Left ventricle myocardium inferior (tissue), 1 donor: ENCODE measurements around the gene CLEC16A. TPM values are rescaled to one million over a fixed set of nuclear protein-coding genes. Genes with fewer than 3 reads are reported as not detected.

ENCODE experiments used
- DNase-seq: peaks from one replicate; pipeline ENCODE4 v3.0.0-alpha.2; 2020
- H3K27ac ChIP-seq: fragments of 200-600 bp; replicated peaks from 2 replicates; pipeline ENCODE4 v1.8.0; 2021
- H3K27me3 ChIP-seq: fragments of 200-600 bp; 2 replicates; pipeline ENCODE4 v1.8.0; 2021; ENCODE audit warnings: low read depth
- H3K36me3 ChIP-seq: fragments of 200-600 bp; 2 replicates; pipeline ENCODE4 v1.8.0; 2021
- H3K4me1 ChIP-seq: fragments of 200-600 bp; 2 replicates; pipeline ENCODE4 v1.8.0; 2021
- H3K4me3 ChIP-seq: fragments of 200-600 bp; 2 replicates; pipeline ENCODE4 v1.8.0; 2021; ENCODE audit warnings: mild to moderate bottlenecking, moderate library complexity
- H3K9me3 ChIP-seq: fragments of 200-600 bp; replicated peaks from 2 replicates; pipeline ENCODE4 v1.8.0; 2021
- CTCF ChIP-seq: fragments of 200-600 bp; IDR thresholded peaks from 2 replicates; pipeline ENCODE4 v1.8.0; 2021; ENCODE audit warnings: antibody characterized with exemption, mild to moderate bottlenecking, borderline replicate concordance
- intact Hi-C: fragments of 100-400 bp; cut with micrococcal nuclease; formaldehyde crosslinking; loops from one replicate; pipeline ENCODE4 v1.11.0; 2022
- total RNA-seq: library from RNA; stranded (reverse); fragmentation: NEBNext Ultra II Directional; extraction: Animal tissue kit (Norgen Biotek cat#: 25700); gene quantifications from one replicate; pipeline ENCODE4 v1.2.1, GENCODE V29; 2021
- donor health status: DM: no; HTN: yes; CAD: no; lungs with severe emphysema.

The CLEC16A gene
- total RNA-seq, 1 donor from 2014 or later, result 24.6 TPM

GRCh38 chr16:11229432-11229831 is 285.1 kb downstream of the CLEC16A start:
- Histone ChIP-seq H3K4me1 (peaks cover 22% of the 10 kb centered on the region), H3K27ac (no peak overlapping the region), H3K27me3 (no peaks in the 10 kb centered on the region), H3K36me3 (no peaks in the 10 kb centered on the region), H3K9me3 (no peaks in the 10 kb centered on the region), H3K4me3 (no peak overlapping the region)
- intact Hi-C loops, result no loop called here
- no peak for DNase-seq
- TF ChIP-seq CTCF, result no peak

- Histone ChIP-seq H3K36me3 (no peaks in the 10 kb centered on the region), H3K27ac (no peak overlapping the region), H3K4me3 (no peak overlapping the region), H3K9me3 (no peaks in the 10 kb centered on the region), H3K27me3 (no peaks in the 10 kb centered on the region), H3K4me1 (peaks cover 17% of the 10 kb centered on the region)
- no peak for TF ChIP-seq CTCF
- no peak for DNase-seq
- intact Hi-C loops, result no loop called here
Observed at GRCh38 chr16:11229906-11230305, 285.5 kb downstream of the CLEC16A start.

GRCh38 chr16:11231367-11231970 is 287.1 kb downstream of the CLEC16A start:
- Histone ChIP-seq H3K4me3 (no peak overlapping the region), H3K9me3 (no peaks in the 10 kb centered on the region), H3K27ac (no peak overlapping the region), H3K27me3 (no peaks in the 10 kb centered on the region), H3K4me1 (peaks cover 9% of the 10 kb centered on the region), H3K36me3 (no peaks in the 10 kb centered on the region)
- intact Hi-C loops, result no loop called here
- TF ChIP-seq CTCF, result no peak
- DNase-seq, result no peak

Other genes with a start within 250 kb of the CLEC16A start
- gene TEKT5, start 249.6 kb upstream of the CLEC16A start, total RNA-seq, result not detected
- gene NUBP1, start 200.7 kb upstream of the CLEC16A start, total RNA-seq, result 50.6 TPM
- gene TVP23A, start 125.8 kb upstream of the CLEC16A start, total RNA-seq, result 0.22 TPM
- gene CIITA, start 67.4 kb upstream of the CLEC16A start, total RNA-seq, result 9.4 TPM
- gene DEXI, start 2.1 kb upstream of the CLEC16A start, total RNA-seq, result 110 TPM